HG02885 (cell line): Measurements from ENCODE around the gene GPR89A.
"Not testable (repeated sequence)": the region's sequence is repeated elsewhere in the genome, so short reads cannot be mapped to it uniquely, and the experiment has no call there.

Source experiments
- ATAC-seq: cut with Tn5 transposase; IDR thresholded peaks from one replicate; pipeline ENCODE4 v1.9.1; 2021; ENCODE audit warnings: mild to moderate bottlenecking; ENCODE audit not compliant: unreplicated experiment, poor library complexity

The GPR89A gene

DNA sequence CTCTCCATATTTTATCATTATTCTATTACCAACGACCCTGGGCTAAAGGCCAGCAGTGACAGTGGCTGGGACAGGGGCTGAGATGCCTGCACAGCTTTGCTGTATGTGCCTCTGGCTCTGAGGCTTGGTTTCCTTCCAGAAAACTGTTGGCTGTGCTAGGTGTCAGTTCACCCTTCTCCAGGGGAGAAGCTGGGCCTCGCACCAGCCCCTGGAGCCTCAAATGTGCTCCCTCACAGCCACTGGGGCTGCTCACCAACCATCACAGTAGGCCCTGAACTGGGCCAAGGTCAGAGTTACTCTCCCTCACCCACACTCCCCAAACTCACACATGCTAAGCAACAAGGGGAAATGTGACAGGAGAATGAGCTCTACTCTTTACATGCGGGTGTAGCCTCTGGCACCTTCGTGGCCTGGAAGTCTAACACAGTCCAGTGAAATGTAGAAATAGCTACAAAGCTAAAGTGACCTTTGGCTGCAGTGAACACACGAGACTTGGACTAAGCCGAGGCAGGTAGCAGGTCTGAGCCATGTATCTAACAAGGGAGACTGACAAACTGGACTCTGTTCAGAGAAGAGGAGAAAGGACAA lies 106.8 kb downstream of the GPR89A start:
- ATAC-seq, result no peak

DNA sequence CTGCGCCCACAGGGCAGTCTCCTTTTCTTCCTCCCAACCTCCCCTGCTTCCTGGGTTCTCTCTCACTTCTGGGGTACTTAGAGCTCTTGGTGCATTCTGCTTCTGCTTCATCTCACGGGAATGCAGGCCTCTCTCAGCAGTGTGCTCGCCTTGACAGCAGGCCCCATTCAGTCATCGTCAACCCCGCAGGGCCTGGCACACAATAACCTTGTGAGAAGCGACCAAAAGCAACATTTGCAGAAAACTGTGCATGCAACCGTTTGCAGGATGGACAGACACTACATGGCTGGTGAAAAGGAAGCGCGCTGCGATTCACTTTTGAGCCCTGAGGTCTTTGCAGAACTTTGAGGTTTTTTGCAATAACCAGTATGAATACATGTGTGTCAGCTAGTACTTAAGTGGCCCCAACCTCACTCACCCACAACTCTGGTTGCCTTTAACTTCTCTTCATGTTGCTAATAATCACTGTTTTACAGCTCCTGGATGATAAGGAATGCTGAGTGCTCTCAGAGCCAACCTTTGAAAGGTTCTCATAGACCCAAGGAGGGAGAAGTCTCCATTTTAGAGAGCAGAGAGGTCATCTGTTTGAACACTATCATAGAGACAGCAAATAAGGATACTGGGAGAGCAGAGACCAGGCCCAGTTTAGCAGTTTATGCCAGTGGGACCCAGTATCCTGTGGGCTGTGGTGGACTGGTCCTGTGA lies 109.0 kb downstream of the GPR89A start:
- no peak for ATAC-seq

DNA sequence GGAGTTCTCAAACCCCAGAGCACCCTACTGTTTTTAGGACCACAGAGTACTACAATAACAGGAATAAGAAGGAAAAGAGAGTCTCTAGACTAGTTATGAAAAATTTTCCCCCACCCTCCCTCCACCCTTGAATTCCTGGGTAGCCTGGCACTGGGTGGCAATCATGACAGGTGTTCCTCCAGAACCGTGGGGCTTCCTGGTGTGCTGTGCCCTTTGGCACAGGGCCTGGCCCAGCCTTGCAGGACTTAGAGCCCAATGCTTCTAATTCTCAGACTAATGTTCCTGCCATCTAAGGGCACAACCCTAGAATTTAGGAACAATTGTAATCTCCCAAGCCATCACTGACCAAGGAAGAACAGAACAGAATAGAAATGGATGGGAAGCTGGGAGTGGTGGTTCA lies 110.0 kb downstream of the GPR89A start:
- ATAC-seq, result no peak

DNA sequence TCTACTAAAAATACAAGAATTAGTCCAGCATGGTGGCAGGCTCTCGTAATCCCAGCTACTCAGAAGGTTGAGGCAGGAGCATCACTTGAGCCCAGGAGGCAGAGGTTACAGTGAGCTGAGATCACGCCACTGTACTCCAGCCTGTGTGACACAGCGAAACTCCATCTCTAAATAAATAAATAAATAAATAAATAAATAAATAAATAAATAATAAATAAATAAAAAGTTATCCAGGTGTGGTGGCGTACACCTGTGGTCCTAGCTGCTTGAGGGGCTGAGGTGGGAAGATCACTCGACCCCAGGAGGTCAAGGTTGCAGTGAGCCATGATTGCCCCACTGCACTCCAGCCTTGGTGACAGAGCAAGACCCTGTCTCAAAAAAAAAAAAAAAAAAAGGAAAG lies 110.7 kb downstream of the GPR89A start:
- not testable (repeated sequence) for ATAC-seq

DNA sequence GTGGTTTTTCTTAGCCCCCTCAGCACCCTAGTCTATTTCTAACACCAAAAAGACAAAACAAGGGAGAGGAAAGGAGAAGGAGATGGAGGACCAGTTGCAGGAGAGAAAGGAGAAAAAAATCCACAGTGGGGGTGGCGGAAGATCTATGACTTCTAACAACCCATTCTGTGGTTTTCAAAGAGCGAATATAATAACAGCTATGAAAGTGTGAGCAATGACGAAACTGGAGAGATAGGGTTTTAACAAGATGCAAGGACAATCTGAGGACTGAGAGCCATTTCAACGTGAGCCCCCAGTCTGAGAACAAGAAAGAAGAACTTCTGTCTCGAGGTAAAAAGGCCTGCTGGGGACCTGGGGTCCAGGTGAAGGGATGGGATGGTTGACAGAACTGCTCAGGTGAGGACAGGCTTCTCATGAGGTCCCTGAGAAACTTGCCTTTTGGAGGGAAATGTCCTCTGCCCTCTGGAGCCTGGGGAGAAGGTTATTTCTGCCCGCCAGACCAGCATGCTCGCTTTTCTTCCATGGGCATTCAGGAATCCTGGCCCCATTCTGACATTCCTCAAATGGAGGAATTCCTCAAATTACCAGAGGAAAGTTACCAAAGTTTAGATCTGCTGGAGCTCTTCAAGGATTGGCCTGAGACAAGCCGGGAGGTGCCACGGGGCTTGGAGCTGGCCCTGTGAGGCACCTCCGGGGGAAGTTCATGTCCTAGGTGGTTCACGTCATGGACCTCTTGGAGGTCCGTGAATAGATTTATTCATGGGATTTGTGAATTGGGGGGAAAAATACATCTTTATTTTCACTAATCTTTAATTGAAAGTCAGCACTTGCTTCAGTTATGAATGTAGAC lies 111.7 kb downstream of the GPR89A start, which contains the start of gene CD160:
TSS of gene CD160 (plus strand) at position 270 of the 850 bp plus-strand sequence. CDS start 8,829 bp downstream, outside the sequence.
- peak; percentile 59 for ATAC-seq
